OCI-LY7 (cell line): ENCODE measurements around the gene UVSSA.

Source experiments
- CTCF ChIP-seq: fragments of 200-600 bp; sonication (generic); conservative IDR thresholded peaks from 2 replicates; pipeline ENCODE4 v1.5.1; 2014; ENCODE audit warnings: mild to moderate bottlenecking, antibody characterized with exemption, low read length, moderate library complexity, mixed read lengths
- EZH2phosphoT487 ChIP-seq: fragments of 200-600 bp; sonication (generic); IDR thresholded peaks from 2 replicates; pipeline ENCODE4 v1.6.1; 2018; ENCODE audit warnings: low read depth, borderline replicate concordance, mild to moderate bottlenecking, mixed run types, antibody characterized with exemption, low read length, moderate library complexity, mixed read lengths

GRCh38 chr4:1376391-1376840 is 29.4 kb downstream of the UVSSA start:
- no peak for TF ChIP-seq CTCF
- TF ChIP-seq EZH2phosphoT487: no peak
